Tibial nerve (tissue), 3 donors: ENCODE data around the gene KLHL7.

Experiments
- CTCF ChIP-seq, 5 experiments: fragments of 200-600 bp in 3 of 5; fragments of 450-650 bp in 2 of 5; sonication (generic) in 3 of 5; IDR thresholded peaks; one replicate each; pipeline ENCODE4 v1.5.1; 2016 to 2019; ENCODE audit warnings: antibody characterized with exemption in 5 of 5, mild to moderate bottlenecking in 3 of 5, moderate library complexity in 2 of 5
- POLR2A ChIP-seq, 2 donors: fragments of 450-650 bp; IDR thresholded peaks; one replicate each; pipeline ENCODE4 v1.6.1; 2017; ENCODE audit warnings: antibody characterized with exemption in 2 of 2, mild to moderate bottlenecking in 2 of 2, moderate library complexity in 2 of 2

- TF ChIP-seq POLR2A (IDR thresholded peaks at IDR 0.05) (no peak), CTCF (IDR thresholded peaks at IDR 0.05) (no peak)
Measured at GRCh38 chr7:23075571-23075970, 30.0 kb upstream of the KLHL7 start.
